ENCODE data around the gene MAOB. TPM values are rescaled to one million over a fixed set of nuclear protein-coding genes. Genes with fewer than 3 reads are reported as not detected.
A peak's percentile ranks its signal among the peaks of the same experiment; 100 is the strongest.

The MAOB gene
- total RNA-seq, 6 donors from 2014 or later = 1.0 to 34.1 (median 13.0) TPM

- H3K27me3 ChIP-seq = no peaks in the 10 kb centered on the region
- H3K9me3 ChIP-seq = no peaks in the 10 kb centered on the region
- peaks cover 0 to 33% (median 0%) of the 10 kb centered on the region in 4 donors for H3K36me3 ChIP-seq
- 69 to 86% methylated on average over 3 of the region's 3 CpGs for WGBS, 2 donors
- no peak for DNase-seq
- peaks cover 0 to 26% (median 8%) of the 10 kb centered on the region in 4 donors for H3K4me1 ChIP-seq
- no peak for TF ChIP-seq EP300 (IDR thresholded peaks at IDR 0.05)
- TF ChIP-seq POLR2AphosphoS5 (IDR thresholded peaks at IDR 0.05) = no peak
- TF ChIP-seq, protein P1, sequence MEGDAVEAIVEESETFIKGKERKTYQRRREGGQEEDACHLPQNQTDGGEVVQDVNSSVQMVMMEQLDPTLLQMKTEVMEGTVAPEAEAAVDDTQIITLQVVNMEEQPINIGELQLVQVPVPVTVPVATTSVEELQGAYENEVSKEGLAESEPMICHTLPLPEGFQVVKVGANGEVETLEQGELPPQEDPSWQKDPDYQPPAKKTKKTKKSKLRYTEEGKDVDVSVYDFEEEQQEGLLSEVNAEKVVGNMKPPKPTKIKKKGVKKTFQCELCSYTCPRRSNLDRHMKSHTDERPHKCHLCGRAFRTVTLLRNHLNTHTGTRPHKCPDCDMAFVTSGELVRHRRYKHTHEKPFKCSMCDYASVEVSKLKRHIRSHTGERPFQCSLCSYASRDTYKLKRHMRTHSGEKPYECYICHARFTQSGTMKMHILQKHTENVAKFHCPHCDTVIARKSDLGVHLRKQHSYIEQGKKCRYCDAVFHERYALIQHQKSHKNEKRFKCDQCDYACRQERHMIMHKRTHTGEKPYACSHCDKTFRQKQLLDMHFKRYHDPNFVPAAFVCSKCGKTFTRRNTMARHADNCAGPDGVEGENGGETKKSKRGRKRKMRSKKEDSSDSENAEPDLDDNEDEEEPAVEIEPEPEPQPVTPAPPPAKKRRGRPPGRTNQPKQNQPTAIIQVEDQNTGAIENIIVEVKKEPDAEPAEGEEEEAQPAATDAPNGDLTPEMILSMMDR (IDR thresholded peaks at IDR 0.05) = no peak
- TF ChIP-seq POLR2A (IDR thresholded peaks at IDR 0.05) = no peak
- H3K4me3 ChIP-seq = no peak overlapping the region
- no peak overlapping the region for H3K27ac ChIP-seq
- ATAC-seq (ENCODE audit: low FRiP score in 2 of 2) = no peak
Observed at GRCh38 chrX:43744284-43744683, 138.0 kb downstream of the MAOB start.

DNA sequence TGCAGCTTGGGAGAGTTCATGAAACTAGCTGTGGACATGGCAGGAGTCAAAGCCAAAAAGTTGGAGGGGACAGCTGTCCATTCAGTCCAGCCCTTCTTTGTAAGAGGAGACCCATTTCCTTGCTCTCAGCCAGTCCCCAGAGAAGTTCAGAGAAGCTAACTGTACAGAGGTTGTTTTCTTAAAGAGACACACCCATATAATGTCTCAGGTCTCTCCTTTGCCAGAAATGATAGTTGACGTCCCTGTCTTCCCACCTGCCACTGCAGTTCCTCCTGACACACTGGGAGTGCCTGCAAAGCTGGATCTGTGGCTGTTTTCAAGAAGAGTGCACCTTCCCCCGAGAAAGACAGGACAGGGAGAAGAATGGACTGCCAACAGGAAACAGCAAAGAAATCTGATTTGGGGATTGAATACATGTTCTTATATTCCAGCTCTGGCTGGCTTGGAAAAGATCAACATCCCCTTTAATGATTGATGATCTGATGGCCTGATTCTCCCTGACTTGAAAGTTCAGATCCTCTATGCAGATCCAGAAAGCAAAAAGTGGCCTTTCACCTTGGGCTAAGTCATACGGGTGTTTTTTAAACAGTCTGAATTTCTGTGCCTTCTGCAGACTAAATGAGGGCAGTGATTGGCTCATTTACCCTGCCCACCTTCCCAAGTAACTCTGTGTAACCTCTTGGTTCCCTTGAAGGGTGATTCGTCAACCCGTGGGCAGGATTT is 139.0 kb downstream of the MAOB start:
- H3K36me3 ChIP-seq = peaks cover 0 to 38% (median 0%) of the 10 kb centered on the region in 4 donors
- no peak for TF ChIP-seq EP300 (IDR thresholded peaks at IDR 0.05)
- TF ChIP-seq POLR2A (IDR thresholded peaks at IDR 0.05) = no peak
- no peak for TF ChIP-seq POLR2AphosphoS5 (IDR thresholded peaks at IDR 0.05)
- TF ChIP-seq, protein P1 (IDR thresholded peaks at IDR 0.05) = no peak
- ATAC-seq (ENCODE audit: low FRiP score in 2 of 2) (no peak), DNase-seq (no peak)
- no peak overlapping the region for H3K4me3 ChIP-seq
- WGBS, 2 donors = 50 to 55% methylated on average over 1 to 5 of the region's 5 CpGs
- no peaks in the 10 kb centered on the region for H3K9me3 ChIP-seq
- peaks cover 0 to 21% (median 7%) of the 10 kb centered on the region in 4 donors for H3K4me1 ChIP-seq
- H3K27ac ChIP-seq = peak overlapping the region in 2 of 4 donors; percentile 3 to 54
- H3K27me3 ChIP-seq = no peaks in the 10 kb centered on the region

DNA sequence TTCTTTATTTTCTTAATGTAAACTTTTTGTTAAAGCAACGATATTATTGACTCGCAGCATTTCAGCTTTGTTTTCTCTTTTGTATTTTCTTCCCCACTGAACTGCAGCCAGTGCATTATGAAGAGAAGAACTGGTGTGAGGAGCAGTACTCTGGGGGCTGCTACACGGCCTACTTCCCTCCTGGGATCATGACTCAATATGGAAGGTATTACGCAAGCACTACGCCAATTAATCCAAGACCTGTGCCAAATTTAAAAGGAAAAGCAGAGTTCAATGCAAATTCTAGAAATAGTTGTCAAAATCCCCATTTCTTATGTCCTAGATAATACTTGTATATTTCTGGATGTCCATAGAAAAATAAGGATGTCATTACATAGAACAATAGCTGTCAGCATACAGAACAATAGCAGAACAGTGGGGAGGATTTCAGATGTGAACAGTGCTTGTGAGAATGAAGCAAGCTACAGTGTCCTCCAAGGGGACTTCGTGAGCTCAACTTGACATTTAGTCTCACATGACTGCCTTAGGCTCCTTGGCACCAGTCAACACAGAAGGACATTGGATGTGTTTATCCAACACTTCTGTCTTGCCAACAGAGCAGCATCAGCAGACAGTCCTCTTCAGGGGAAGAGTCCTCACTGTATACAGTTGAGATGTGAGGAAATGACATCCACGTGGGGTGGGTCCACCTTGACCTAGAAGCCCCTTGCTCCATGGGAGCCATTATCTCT is 140.2 kb downstream of the MAOB start:
- ATAC-seq (ENCODE audit: low FRiP score in 2 of 2) = peak; percentile 34 to 73

GRCh38 chrX:43735957-43736356 is 146.3 kb downstream of the MAOB start:
- 65 to 81% methylated on average over 3 of the region's 3 CpGs for WGBS, 2 donors

More for the DNA sequence above, 140.2 kb downstream of the MAOB start:
- TF ChIP-seq EP300 (IDR thresholded peaks at IDR 0.05) (no peak), POLR2A (IDR thresholded peaks at IDR 0.05) (no peak), POLR2AphosphoS5 (IDR thresholded peaks at IDR 0.05) (no peak)
- TF ChIP-seq, protein P1 (IDR thresholded peaks at IDR 0.05) = no peak
- Histone ChIP-seq H3K27ac (peak overlapping the region in 2 of 4 donors; percentile 21 to 54), H3K9me3 (no peaks in the 10 kb centered on the region), H3K36me3 (peaks cover 0 to 43% (median 0%) of the 10 kb centered on the region in 4 donors), H3K27me3 (no peaks in the 10 kb centered on the region), H3K4me3 (no peak overlapping the region), H3K4me1 (peaks cover 0 to 21% (median 7%) of the 10 kb centered on the region in 4 donors)
- 30 to 62% methylated on average over 6 to 7 of the region's 7 CpGs for WGBS, 2 donors
- no peak for DNase-seq

More at GRCh38 chrX:43735957-43736356, 146.3 kb downstream of the MAOB start:
- Histone ChIP-seq H3K27me3 (no peaks in the 10 kb centered on the region), H3K4me3 (no peak overlapping the region), H3K27ac (peak overlapping the region in 1 of 4 donors; percentile 39), H3K36me3 (peaks cover 0 to 52% (median 0%) of the 10 kb centered on the region in 4 donors), H3K4me1 (no peaks in the 10 kb centered on the region), H3K9me3 (no peaks in the 10 kb centered on the region)
- DNase-seq (no peak), ATAC-seq (ENCODE audit: low FRiP score in 2 of 2) (no peak)
- TF ChIP-seq, protein P1 (IDR thresholded peaks at IDR 0.05) = no peak
- TF ChIP-seq POLR2AphosphoS5 (IDR thresholded peaks at IDR 0.05) (no peak), EP300 (IDR thresholded peaks at IDR 0.05) (no peak), POLR2A (IDR thresholded peaks at IDR 0.05) (no peak)

Measured in upper lobe of left lung (tissue), 6 donors.